Measurements from ENCODE around the gene CAT.

The CAT gene

GRCh38 chr11:34404280-34404679 lies 34.5 kb upstream of the CAT start:
- H2AFZ ChIP-seq (ENCODE audit: low read depth, low read length, severe bottlenecking): no peak overlapping the region
- H3K4me2 ChIP-seq (ENCODE audit: low read depth, low read length, poor library complexity, severe bottlenecking): no peak overlapping the region

DNA sequence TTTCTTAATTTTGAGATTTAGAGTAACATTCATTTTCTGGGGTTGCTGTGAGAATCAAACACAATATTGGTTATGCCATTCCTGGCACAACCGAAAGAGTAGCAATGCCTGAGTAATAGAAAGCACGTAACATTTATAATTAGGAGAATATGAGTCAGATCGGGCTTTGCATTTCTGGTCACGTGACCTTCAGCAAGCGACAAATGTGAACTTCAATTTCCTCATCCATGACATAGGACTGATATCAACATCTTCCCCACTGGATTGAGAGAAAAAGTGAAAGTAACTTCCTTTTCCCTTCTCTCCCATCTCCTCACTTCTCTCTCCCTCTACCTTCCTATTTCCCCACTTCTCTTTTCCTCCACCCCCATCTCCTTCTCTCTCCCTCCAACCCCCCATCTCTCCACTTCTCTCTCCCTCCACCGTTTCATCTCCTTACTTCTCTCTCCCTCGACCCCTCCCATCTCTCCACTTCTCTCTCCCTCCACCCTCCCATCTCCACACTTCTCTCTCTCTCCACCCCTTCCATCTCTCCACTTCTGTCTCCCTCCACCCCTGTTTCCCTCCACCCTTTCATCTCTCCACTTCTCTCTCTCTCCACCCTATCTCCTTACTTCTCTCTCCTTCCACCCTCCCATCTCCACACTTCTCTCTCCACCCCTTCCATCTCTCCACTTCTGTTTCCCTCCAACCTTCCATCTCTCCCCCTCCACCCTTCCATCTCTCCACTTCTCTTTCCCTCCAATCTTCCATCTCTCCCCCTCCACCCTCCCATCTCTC lies 33.5 kb upstream of the CAT start:
- no peak overlapping the region for H3K9ac ChIP-seq (ENCODE audit: low read length)
- no peak overlapping the region for H3K4me3 ChIP-seq (ENCODE audit: insufficient read depth, low read length, poor library complexity, severe bottlenecking)
- H3K27me3 ChIP-seq (ENCODE audit: low read length): no peaks in the 10 kb centered on the region
- no peaks in the 10 kb centered on the region for H3K36me3 ChIP-seq (ENCODE audit: low read length)
- H3K79me2 ChIP-seq (ENCODE audit: insufficient read depth, low read length): no peaks in the 10 kb centered on the region
- TF ChIP-seq, protein P1, sequence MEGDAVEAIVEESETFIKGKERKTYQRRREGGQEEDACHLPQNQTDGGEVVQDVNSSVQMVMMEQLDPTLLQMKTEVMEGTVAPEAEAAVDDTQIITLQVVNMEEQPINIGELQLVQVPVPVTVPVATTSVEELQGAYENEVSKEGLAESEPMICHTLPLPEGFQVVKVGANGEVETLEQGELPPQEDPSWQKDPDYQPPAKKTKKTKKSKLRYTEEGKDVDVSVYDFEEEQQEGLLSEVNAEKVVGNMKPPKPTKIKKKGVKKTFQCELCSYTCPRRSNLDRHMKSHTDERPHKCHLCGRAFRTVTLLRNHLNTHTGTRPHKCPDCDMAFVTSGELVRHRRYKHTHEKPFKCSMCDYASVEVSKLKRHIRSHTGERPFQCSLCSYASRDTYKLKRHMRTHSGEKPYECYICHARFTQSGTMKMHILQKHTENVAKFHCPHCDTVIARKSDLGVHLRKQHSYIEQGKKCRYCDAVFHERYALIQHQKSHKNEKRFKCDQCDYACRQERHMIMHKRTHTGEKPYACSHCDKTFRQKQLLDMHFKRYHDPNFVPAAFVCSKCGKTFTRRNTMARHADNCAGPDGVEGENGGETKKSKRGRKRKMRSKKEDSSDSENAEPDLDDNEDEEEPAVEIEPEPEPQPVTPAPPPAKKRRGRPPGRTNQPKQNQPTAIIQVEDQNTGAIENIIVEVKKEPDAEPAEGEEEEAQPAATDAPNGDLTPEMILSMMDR (IDR thresholded peaks at IDR 0.05; ENCODE audit: insufficient read depth, low read length, poor library complexity, severe bottlenecking): no peak
- TF ChIP-seq EZH2phosphoT487 (conservative IDR thresholded peaks at IDR 0.05; ENCODE audit: low read length): no peak
- H3K27ac ChIP-seq (ENCODE audit: low read depth, low read length): no peak overlapping the region
- no peaks in the 10 kb centered on the region for H4K20me1 ChIP-seq (ENCODE audit: low read depth, low read length)
- H3K9me3 ChIP-seq (ENCODE audit: insufficient read depth, low read length): no peaks in the 10 kb centered on the region
- H2AFZ ChIP-seq (ENCODE audit: low read depth, low read length, severe bottlenecking): no peak overlapping the region
- no peak overlapping the region for H3K4me2 ChIP-seq (ENCODE audit: low read depth, low read length, poor library complexity, severe bottlenecking)
- H3K9me2 ChIP-seq (replicated peaks; ENCODE audit: insufficient read depth, low read length): no peaks in the 10 kb centered on the region
- no peaks in the 10 kb centered on the region for H3F3A ChIP-seq (ENCODE audit: insufficient read depth)

More at GRCh38 chr11:34404280-34404679, 34.5 kb upstream of the CAT start:
- H3F3A ChIP-seq (ENCODE audit: insufficient read depth): no peaks in the 10 kb centered on the region
- H3K4me3 ChIP-seq (ENCODE audit: insufficient read depth, low read length, poor library complexity, severe bottlenecking): no peak overlapping the region
- no peak overlapping the region for H3K9ac ChIP-seq (ENCODE audit: low read length)
- H3K9me2 ChIP-seq (replicated peaks; ENCODE audit: insufficient read depth, low read length): no peaks in the 10 kb centered on the region
- H3K79me2 ChIP-seq (ENCODE audit: insufficient read depth, low read length): no peaks in the 10 kb centered on the region
- no peak for TF ChIP-seq EZH2phosphoT487 (conservative IDR thresholded peaks at IDR 0.05; ENCODE audit: low read length)
- TF ChIP-seq, protein P1 (IDR thresholded peaks at IDR 0.05; ENCODE audit: insufficient read depth, low read length, poor library complexity, severe bottlenecking): no peak
- no peak overlapping the region for H3K27ac ChIP-seq (ENCODE audit: low read depth, low read length)
- no peaks in the 10 kb centered on the region for H4K20me1 ChIP-seq (ENCODE audit: low read depth, low read length)
- no peaks in the 10 kb centered on the region for H3K36me3 ChIP-seq (ENCODE audit: low read length)
- no peaks in the 10 kb centered on the region for H3K27me3 ChIP-seq (ENCODE audit: low read length)
- H3K9me3 ChIP-seq (ENCODE audit: insufficient read depth, low read length): no peaks in the 10 kb centered on the region

- no peak overlapping the region for H3K4me2 ChIP-seq (ENCODE audit: low read depth, low read length, poor library complexity, severe bottlenecking)
- TF ChIP-seq, protein P1 (IDR thresholded peaks at IDR 0.05; ENCODE audit: insufficient read depth, low read length, poor library complexity, severe bottlenecking): no peak
- TF ChIP-seq EZH2phosphoT487 (conservative IDR thresholded peaks at IDR 0.05; ENCODE audit: low read length): no peak
- no peaks in the 10 kb centered on the region for H3K9me3 ChIP-seq (ENCODE audit: insufficient read depth, low read length)
- no peaks in the 10 kb centered on the region for H4K20me1 ChIP-seq (ENCODE audit: low read depth, low read length)
- H3K9me2 ChIP-seq (replicated peaks; ENCODE audit: insufficient read depth, low read length): no peaks in the 10 kb centered on the region
- H3K36me3 ChIP-seq (ENCODE audit: low read length): no peaks in the 10 kb centered on the region
- H3K27ac ChIP-seq (ENCODE audit: low read depth, low read length): no peak overlapping the region
- no peaks in the 10 kb centered on the region for H3F3A ChIP-seq (ENCODE audit: insufficient read depth)
- H3K4me3 ChIP-seq (ENCODE audit: insufficient read depth, low read length, poor library complexity, severe bottlenecking): no peak overlapping the region
- H3K79me2 ChIP-seq (ENCODE audit: insufficient read depth, low read length): no peaks in the 10 kb centered on the region
- H2AFZ ChIP-seq (ENCODE audit: low read depth, low read length, severe bottlenecking): no peak overlapping the region
- H3K27me3 ChIP-seq (ENCODE audit: low read length): no peaks in the 10 kb centered on the region
- no peak overlapping the region for H3K9ac ChIP-seq (ENCODE audit: low read length)
Observed at GRCh38 chr11:34406413-34406812, 32.3 kb upstream of the CAT start.
